ENCODE measurements around the gene CTNNBIP1.

DNA sequence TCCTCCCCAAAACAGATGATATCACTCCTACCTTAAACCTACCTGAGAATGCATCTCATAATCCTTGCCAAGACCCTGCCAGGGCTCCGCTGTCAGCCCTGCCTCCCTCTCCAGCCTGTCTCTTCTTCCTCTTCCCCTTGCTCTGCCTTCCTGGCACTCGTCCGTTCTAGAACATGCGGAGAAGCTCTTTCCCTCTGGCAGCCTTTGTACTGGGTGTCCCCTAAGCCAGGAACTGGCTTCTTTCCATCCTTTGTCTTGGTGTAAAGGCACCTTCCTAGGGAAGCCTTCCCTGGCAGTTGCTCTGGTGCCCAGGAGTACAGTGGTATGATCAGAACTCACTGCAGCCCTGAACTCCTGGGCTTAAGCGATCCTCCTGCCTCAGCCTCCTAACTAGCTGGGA, 36.1 kb downstream of the CTNNBIP1 start:
- TF ChIP-seq POLR2AphosphoS5 (IDR thresholded peaks at IDR 0.05; ENCODE audit: low read depth, low read length): no peak
- no peak for TF ChIP-seq TAF1 (IDR thresholded peaks at IDR 0.05; ENCODE audit: borderline replicate concordance, insufficient read depth, low read length)
- no peak for TF ChIP-seq REST (IDR thresholded peaks at IDR 0.05; ENCODE audit: insufficient read depth in 1 of 2, low read depth in 2 of 2, low read length in 2 of 2)
- TF ChIP-seq SIN3A (IDR thresholded peaks at IDR 0.05; ENCODE audit: borderline replicate concordance, insufficient read depth, low read length): no peak
